Endodermal cell (in vitro differentiated cells): Measurements from ENCODE around the gene MEIS3. TPM values are rescaled to one million over a fixed set of nuclear protein-coding genes. Genes with fewer than 3 reads are reported as not detected.
A peak's percentile ranks its signal among the peaks of the same experiment; 100 is the strongest.
"Not testable (repeated sequence)": the region's sequence is repeated elsewhere in the genome, so short reads cannot be mapped to it uniquely, and the experiment has no call there.

Source experiments
- DNase-seq: peaks from one replicate; pipeline ENCODE4 v3.0.0-alpha.2; 2017
- H3K27ac ChIP-seq: 2 replicates; pipeline ENCODE4 v1.5.1; 2013; ENCODE audit warnings: mild to moderate bottlenecking, low read depth, low read length, moderate library complexity
- H3K27me3 ChIP-seq: 2 replicates; pipeline ENCODE4 v1.6.1; 2013; ENCODE audit warnings: mild to moderate bottlenecking, low read length, moderate library complexity; ENCODE audit not compliant: insufficient read depth, control insufficient read depth, poor library complexity, severe bottlenecking
- H3K36me3 ChIP-seq: 2 replicates; pipeline ENCODE4 v1.7.0; 2013; ENCODE audit warnings: mild to moderate bottlenecking, low read length, moderate library complexity; ENCODE audit not compliant: control insufficient read depth, insufficient read depth
- H3K4me1 ChIP-seq: one replicate; pipeline ENCODE4 v1.7.0; 2013; ENCODE audit warnings: low read length; ENCODE audit not compliant: control insufficient read depth, insufficient read depth
- H3K4me3 ChIP-seq: 2 replicates; pipeline ENCODE4 v1.5.1; 2013; ENCODE audit warnings: mild to moderate bottlenecking, low read length, moderate library complexity
- H3K9ac ChIP-seq: 2 replicates; pipeline ENCODE4 v1.6.1; 2013; ENCODE audit warnings: mild to moderate bottlenecking, low read length, moderate library complexity; ENCODE audit not compliant: poor library complexity, severe bottlenecking; ENCODE audit errors: extremely low read depth
- H3K9me3 ChIP-seq: 2 replicates; pipeline ENCODE4 v1.6.1; 2013; ENCODE audit warnings: mild to moderate bottlenecking, low read length, moderate library complexity; ENCODE audit not compliant: control insufficient read depth
- H3K27ac Mint-ChIP-seq: 2 replicates; pipeline ENCODE4 v1.8.0; 2020; ENCODE audit warnings: mixed read lengths
- H3K27me3 Mint-ChIP-seq: 2 replicates; pipeline ENCODE4 v1.8.0; 2021; ENCODE audit warnings: mild to moderate bottlenecking, mixed read lengths; ENCODE audit not compliant: insufficient read depth
- H3K36me3 Mint-ChIP-seq: 2 replicates; pipeline ENCODE4 v1.8.0; 2020; ENCODE audit warnings: low read depth, mixed read lengths
- H3K4me1 Mint-ChIP-seq: 2 replicates; pipeline ENCODE4 v1.8.0; 2020; ENCODE audit warnings: mixed read lengths
- H3K4me3 Mint-ChIP-seq: 2 replicates; pipeline ENCODE4 v1.8.0; 2020; ENCODE audit warnings: mild to moderate bottlenecking, moderate library complexity, mixed read lengths
- H3K9me3 Mint-ChIP-seq: 2 replicates; pipeline ENCODE4 v1.8.0; 2020; ENCODE audit warnings: mild to moderate bottlenecking, mixed read lengths
- WGBS, 2 experiments: methylation state at CpG; one replicate each; pipeline versions ENCODE4 v1.1.5 to v1.1.7; 2013; ENCODE audit warnings: missing lambda C conversion rate in 2 of 2, mixed read lengths in 1 of 2; ENCODE audit not compliant: insufficient coverage in 1 of 2, insufficient read length in 1 of 2; 5-methylcytosine and 5-hydroxymethylcytosine counted together
- total RNA-seq, 2 donors: library from RNA; stranded (reverse); fragmentation: NEBNext Ultra II Directional in 1 of 2; extraction: Animal tissue kit (Norgen Biotek cat#: 25700) in 1 of 2; gene quantifications; 2 replicates in 1 of 2; 3 replicates in 1 of 2; pipeline ENCODE4 v1.2.1, GENCODE V29; 2021
- TF ChIP-seq, protein P1 (sequence below): fragments of 200-600 bp; sonication (generic); conservative IDR thresholded peaks from 2 replicates; pipeline ENCODE4 v1.5.0; 2021; ENCODE audit warnings: antibody characterized with exemption, mild to moderate bottlenecking

MEIS3 gene
- total RNA-seq, 2 donors from 2014 or later: 47.7 to 132 TPM

DNA sequence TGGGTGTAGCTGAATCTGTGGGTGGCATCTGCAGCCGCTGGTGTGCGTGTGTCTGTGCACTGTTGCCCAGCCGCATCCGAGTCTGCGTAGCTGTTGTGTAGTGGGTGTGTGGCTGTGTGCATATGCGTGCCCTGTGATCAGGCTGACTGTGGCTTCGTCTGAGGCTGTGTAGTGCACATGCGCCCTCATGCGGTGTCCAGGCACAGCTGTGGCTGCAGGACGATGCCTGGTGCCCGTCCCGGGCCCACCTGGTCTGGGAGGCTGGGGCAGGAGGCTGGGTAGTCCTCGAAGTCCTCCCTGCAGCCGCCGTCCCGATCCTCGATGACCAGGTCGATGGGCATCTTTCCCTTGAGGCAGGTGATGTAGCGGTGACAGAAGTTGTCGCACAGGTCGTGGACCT lies 4.9 kb downstream of the MEIS3 start:
- Mint-ChIP-seq H3K4me3 (no peak overlapping the region), H3K27ac (peak overlapping the region; percentile 52), H3K27me3 (peaks cover 6% of the 10 kb centered on the region), H3K9me3 (no peaks in the 10 kb centered on the region), H3K4me1 (peaks cover 18% of the 10 kb centered on the region), H3K36me3 (peaks cover 30% of the 10 kb centered on the region)
- 93 to 97% methylated on average over 6 to 21 of the region's 21 CpGs for WGBS, 2 experiments
- no peak overlapping the region for H3K9ac ChIP-seq
- H3K9me3 ChIP-seq: no peaks in the 10 kb centered on the region
- no peak overlapping the region for H3K27ac ChIP-seq
- peaks cover 17% of the 10 kb centered on the region for H3K36me3 ChIP-seq
- TF ChIP-seq, protein P1, sequence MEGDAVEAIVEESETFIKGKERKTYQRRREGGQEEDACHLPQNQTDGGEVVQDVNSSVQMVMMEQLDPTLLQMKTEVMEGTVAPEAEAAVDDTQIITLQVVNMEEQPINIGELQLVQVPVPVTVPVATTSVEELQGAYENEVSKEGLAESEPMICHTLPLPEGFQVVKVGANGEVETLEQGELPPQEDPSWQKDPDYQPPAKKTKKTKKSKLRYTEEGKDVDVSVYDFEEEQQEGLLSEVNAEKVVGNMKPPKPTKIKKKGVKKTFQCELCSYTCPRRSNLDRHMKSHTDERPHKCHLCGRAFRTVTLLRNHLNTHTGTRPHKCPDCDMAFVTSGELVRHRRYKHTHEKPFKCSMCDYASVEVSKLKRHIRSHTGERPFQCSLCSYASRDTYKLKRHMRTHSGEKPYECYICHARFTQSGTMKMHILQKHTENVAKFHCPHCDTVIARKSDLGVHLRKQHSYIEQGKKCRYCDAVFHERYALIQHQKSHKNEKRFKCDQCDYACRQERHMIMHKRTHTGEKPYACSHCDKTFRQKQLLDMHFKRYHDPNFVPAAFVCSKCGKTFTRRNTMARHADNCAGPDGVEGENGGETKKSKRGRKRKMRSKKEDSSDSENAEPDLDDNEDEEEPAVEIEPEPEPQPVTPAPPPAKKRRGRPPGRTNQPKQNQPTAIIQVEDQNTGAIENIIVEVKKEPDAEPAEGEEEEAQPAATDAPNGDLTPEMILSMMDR: peak; percentile 64
- H3K27me3 ChIP-seq: no peaks in the 10 kb centered on the region
- H3K4me1 ChIP-seq: no peaks in the 10 kb centered on the region
- H3K4me3 ChIP-seq: no peak overlapping the region
- peak; percentile 79 for DNase-seq

- H3K27ac Mint-ChIP-seq: peak overlapping the region; percentile 52
- 96 to 100% methylated on average over 7 to 16 of the region's 16 CpGs for WGBS, 2 experiments
- H3K9me3 Mint-ChIP-seq: no peaks in the 10 kb centered on the region
- TF ChIP-seq, protein P1: no peak
- Histone ChIP-seq H3K4me1 (no peaks in the 10 kb centered on the region), H3K27me3 (no peaks in the 10 kb centered on the region), H3K9me3 (no peaks in the 10 kb centered on the region), H3K4me3 (no peak overlapping the region), H3K36me3 (peaks cover 17% of the 10 kb centered on the region), H3K27ac (no peak overlapping the region), H3K9ac (no peak overlapping the region)
- H3K36me3 Mint-ChIP-seq: peaks cover 35% of the 10 kb centered on the region
- H3K4me1 Mint-ChIP-seq: peaks cover 18% of the 10 kb centered on the region
- no peak overlapping the region for H3K4me3 Mint-ChIP-seq
- no peak for DNase-seq
- H3K27me3 Mint-ChIP-seq: peaks cover 5% of the 10 kb centered on the region
These were observed 5.4 kb downstream of the MEIS3 start for GRCh38 chr19:47413941-47414340.

DNA sequence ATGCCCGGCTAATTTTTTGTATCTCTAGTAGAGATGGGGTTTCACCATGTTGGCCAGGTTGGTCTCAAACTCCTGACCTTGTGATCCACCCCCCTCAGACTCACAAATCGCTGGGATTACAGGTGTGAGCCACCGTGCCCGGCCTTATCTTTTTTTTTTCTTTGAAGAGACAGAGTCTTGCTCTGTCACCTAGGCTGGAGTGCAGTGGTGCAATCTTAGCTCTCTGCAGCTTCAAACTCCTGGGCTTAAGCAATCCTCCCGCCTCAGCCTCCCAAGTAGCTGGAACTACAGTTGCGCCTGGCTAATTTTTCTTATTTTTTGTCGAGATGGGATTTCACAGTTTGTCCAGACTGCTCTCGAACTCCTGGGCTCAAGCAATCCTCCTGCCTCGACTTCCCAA lies 7.6 kb downstream of the MEIS3 start:
- WGBS, 2 experiments: 93 to 96% methylated on average over 8 to 9 of the region's 9 CpGs
- not testable (repeated sequence) for H3K27me3 Mint-ChIP-seq, H3K27ac Mint-ChIP-seq

DNA sequence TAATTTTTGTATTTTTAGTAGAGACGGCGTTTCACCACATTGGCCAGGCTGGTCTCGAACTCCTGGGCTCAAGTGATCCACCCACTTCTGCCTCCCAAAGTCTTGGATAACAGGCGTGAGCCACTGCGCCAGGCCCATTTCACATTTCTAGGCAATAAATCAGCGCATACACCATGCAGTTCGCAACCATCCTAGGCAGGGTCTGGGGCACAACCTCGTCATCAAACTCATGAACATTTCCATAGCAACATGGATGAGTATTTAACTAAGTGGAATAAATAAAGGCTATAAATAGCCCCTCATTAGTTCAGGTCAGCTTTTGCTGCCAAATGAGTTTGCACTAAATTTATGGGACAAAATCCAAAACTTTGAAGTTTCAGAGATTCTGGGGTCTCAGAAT lies 8.2 kb downstream of the MEIS3 start:
- Mint-ChIP-seq H3K27me3 (no peaks in the 10 kb centered on the region), H3K27ac (no peak overlapping the region), H3K36me3 (peaks cover 47% of the 10 kb centered on the region), H3K4me3 (no peak overlapping the region), H3K4me1 (peaks cover 7% of the 10 kb centered on the region), H3K9me3 (no peaks in the 10 kb centered on the region)
- no peaks in the 10 kb centered on the region for H3K27me3 ChIP-seq
- H3K9ac ChIP-seq: no peak overlapping the region
- no peak overlapping the region for H3K4me3 ChIP-seq
- peaks cover 30% of the 10 kb centered on the region for H3K36me3 ChIP-seq
- H3K9me3 ChIP-seq: no peaks in the 10 kb centered on the region
- no peak for DNase-seq
- TF ChIP-seq, protein P1: no peak
- no peak overlapping the region for H3K27ac ChIP-seq
- WGBS, 2 experiments: 91 to 92% methylated on average over 8 of the region's 8 CpGs
- H3K4me1 ChIP-seq: no peaks in the 10 kb centered on the region

More for the DNA sequence above, 7.6 kb downstream of the MEIS3 start:
- H3K4me1 Mint-ChIP-seq, H3K9me3 ChIP-seq, H3K27ac ChIP-seq, H3K9ac ChIP-seq, H3K4me3 ChIP-seq, H3K27me3 ChIP-seq, DNase-seq, H3K4me1 ChIP-seq, H3K4me3 Mint-ChIP-seq, H3K9me3 Mint-ChIP-seq: not testable (repeated sequence)
- H3K36me3 ChIP-seq: peaks cover 30% of the 10 kb centered on the region
- H3K36me3 Mint-ChIP-seq: peaks cover 45% of the 10 kb centered on the region
